Measurements from ENCODE around the gene CD53. TPM values are rescaled to one million over a fixed set of nuclear protein-coding genes. Genes with fewer than 3 reads are reported as not detected.

The CD53 gene
- total and polyA plus RNA-seq, 9 of the 15 experiments (the other 6 are each of a cell fraction or from before 2014, with no cell fraction given) = 63.5 to 220 (median 131) TPM

GRCh38 chr1:110879758-110880606, 7.0 kb downstream of the CD53 start (continued):
- TF ChIP-seq E2F1 (CRISPR knock-in tag; IDR thresholded peaks at IDR 0.05) (no peak; the same call in 1 of the 2 replicates), ZMIZ1 (IDR thresholded peaks at IDR 0.05; ENCODE audit: low read depth in 2 of 2, low read length in 2 of 2) (no peak), HIVEP1 (CRISPR knock-in tag; IDR thresholded peaks at IDR 0.05) (no peak), THRAP3 (IDR thresholded peaks at IDR 0.05; ENCODE audit: borderline replicate concordance) (no peak), POLR2A (conservative IDR thresholded peaks at IDR 0.05) (peak; percentile 66), ZNF324 (CRISPR knock-in tag; IDR thresholded peaks at IDR 0.05) (0 out of 2 replicates have a peak, but pooled peaks have one; percentile 9), HMBOX1 (IDR thresholded peaks at IDR 0.05) (peak; percentile 90), GTF2F1 (IDR thresholded peaks at IDR 0.05; ENCODE audit: low read depth, low read length) (no peak), NUFIP1 (IDR thresholded peaks at IDR 0.05; ENCODE audit: partially characterized antibody) (peak; percentile 52), ZNF174 (CRISPR knock-in tag; IDR thresholded peaks at IDR 0.05) (no peak), POLR2H (tag; IDR thresholded peaks at IDR 0.05; ENCODE audit: low read depth) (peak; percentile 33; the same call in 1 of the 2 replicates), ZNF280A (IDR thresholded peaks at IDR 0.05; ENCODE audit: low read depth, partially characterized antibody) (no peak), ETV6 (IDR thresholded peaks at IDR 0.05; ENCODE audit: borderline replicate concordance in 1 of 2, low read depth in 2 of 2, low read length in 1 of 2) (peak in 1 of 2 experiments; percentile 53; a peak in 2 of 4 replicates), ETV6 (CRISPR knock-in tag; IDR thresholded peaks at IDR 0.05; ENCODE audit: borderline replicate concordance) (no peak), ZNF551 (CRISPR knock-in tag; IDR thresholded peaks at IDR 0.05) (no peak), MCM5 (IDR thresholded peaks at IDR 0.05; ENCODE audit: low read depth) (no peak), ZNF699 (CRISPR knock-in tag; IDR thresholded peaks at IDR 0.05; ENCODE audit: insufficient replicate concordance) (no peak), KLF13 (tag; IDR thresholded peaks at IDR 0.05; ENCODE audit: borderline replicate concordance, low read depth) (no peak), HDAC3 (IDR thresholded peaks at IDR 0.05; ENCODE audit: borderline replicate concordance, partially characterized antibody) (no peak)

Measured in K562 (cell line).